Smooth muscle cell (in vitro differentiated cells): ENCODE measurements around the gene MAP6. TPM values are rescaled to one million over a fixed set of nuclear protein-coding genes. Genes with fewer than 3 reads are reported as not detected.

Experiments
- DNase-seq: peaks from one replicate; lab custom pipeline; 2025; ENCODE audit not compliant: unreplicated experiment; lab: John Stamatoyannopoulos, UW
- H2AFZ ChIP-seq: fragments of 200-600 bp; sonication (generic); 2 replicates; pipeline ENCODE4 v1.6.0; 2016; ENCODE audit warnings: antibody characterized with exemption, low read depth, mild to moderate bottlenecking
- H3F3A ChIP-seq: fragments of 200-600 bp; sonication (generic); 2 replicates; pipeline ENCODE4 v1.6.0; 2017; ENCODE audit warnings: antibody characterized with exemption, low read depth
- H3K27ac ChIP-seq: fragments of 200-600 bp; sonication (generic); 2 replicates; pipeline ENCODE4 v1.5.1; 2016; ENCODE audit warnings: low read depth, mild to moderate bottlenecking
- H3K27me3 ChIP-seq: fragments of 200-600 bp; sonication (generic); 2 replicates; pipeline ENCODE4 v1.6.1; 2016; ENCODE audit warnings: low read depth, mild to moderate bottlenecking
- H3K36me3 ChIP-seq: fragments of 200-600 bp; sonication (generic); 2 replicates; pipeline ENCODE4 v1.5.1; 2016; ENCODE audit warnings: low read depth
- H3K4me1 ChIP-seq: fragments of 200-600 bp; sonication (generic); 2 replicates; pipeline ENCODE4 v1.5.1; 2016; ENCODE audit warnings: low read depth
- H3K4me2 ChIP-seq: fragments of 200-600 bp; sonication (generic); 2 replicates; pipeline ENCODE4 v1.6.0; 2016; ENCODE audit warnings: mild to moderate bottlenecking
- H3K4me3 ChIP-seq: fragments of 200-600 bp; sonication (generic); 2 replicates; pipeline ENCODE4 v1.5.1; 2016; ENCODE audit warnings: mild to moderate bottlenecking
- H3K79me2 ChIP-seq: fragments of 200-600 bp; sonication (generic); 2 replicates; pipeline ENCODE4 v1.6.0; 2016; ENCODE audit warnings: low read depth, mild to moderate bottlenecking
- H3K9ac ChIP-seq: fragments of 200-600 bp; sonication (generic); 2 replicates; pipeline ENCODE4 v1.6.0; 2016; ENCODE audit warnings: low read depth
- H3K9me3 ChIP-seq: fragments of 200-600 bp; sonication (generic); replicated peaks from 2 replicates; pipeline ENCODE4 v1.5.1; 2016; ENCODE audit warnings: low read depth
- H4K20me1 ChIP-seq: fragments of 200-600 bp; sonication (generic); 2 replicates; pipeline ENCODE4 v1.6.0; 2016; ENCODE audit warnings: low read depth
- WGBS: methylation state at CpG from one replicate; pipeline ENCODE4 v1.1.7; 2016; ENCODE audit warnings: low lambda C conversion rate; 5-methylcytosine and 5-hydroxymethylcytosine counted together
- polyA plus RNA-seq: library from polyadenylated mRNA; unstranded; fragments of >200 nt; fragmentation: Nextera tagmentation; extraction: Ambion mirVana; gene quantifications from 2 replicates; pipeline ENCODE4 v1.2.1, GENCODE V29; 2016
- total RNA-seq: library from RNA; depleted of rRNA; stranded (reverse); fragments of >200 nt; gene quantifications from 2 replicates; pipeline ENCODE4 v1.2.3, GENCODE V29; 2014
- TF ChIP-seq, protein P1 (sequence below): fragments of 200-600 bp; sonication (generic); IDR thresholded peaks from 2 replicates; pipeline ENCODE4 v1.5.1; 2017; ENCODE audit warnings: borderline replicate concordance, mild to moderate bottlenecking, antibody characterized with exemption; ENCODE audit not compliant: insufficient read depth, poor library complexity, severe bottlenecking

Gene MAP6
- total and polyA plus RNA-seq, 2 experiments from 2014 or later, result 0.22 to 0.43 TPM

DNA sequence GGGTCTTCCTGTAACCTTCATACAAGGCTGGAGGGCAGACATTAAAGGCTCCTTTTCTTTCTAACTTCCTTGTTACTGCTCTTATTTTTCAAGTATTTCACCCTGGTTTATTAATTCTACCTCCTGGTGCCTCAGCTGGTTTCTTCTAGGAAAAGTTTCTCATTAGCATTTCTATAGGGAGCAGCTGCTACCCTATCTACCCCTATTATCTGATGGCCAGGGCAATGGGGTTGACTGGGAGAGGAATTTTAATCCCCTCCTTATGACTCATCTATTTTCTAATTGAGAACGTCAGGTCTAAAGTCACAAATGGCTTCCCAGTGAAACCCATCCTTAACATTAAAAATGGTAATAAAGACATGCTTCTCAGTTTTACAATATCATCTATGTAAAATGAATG, 5.0 kb downstream of the MAP6 start:
- TF ChIP-seq, protein P1, sequence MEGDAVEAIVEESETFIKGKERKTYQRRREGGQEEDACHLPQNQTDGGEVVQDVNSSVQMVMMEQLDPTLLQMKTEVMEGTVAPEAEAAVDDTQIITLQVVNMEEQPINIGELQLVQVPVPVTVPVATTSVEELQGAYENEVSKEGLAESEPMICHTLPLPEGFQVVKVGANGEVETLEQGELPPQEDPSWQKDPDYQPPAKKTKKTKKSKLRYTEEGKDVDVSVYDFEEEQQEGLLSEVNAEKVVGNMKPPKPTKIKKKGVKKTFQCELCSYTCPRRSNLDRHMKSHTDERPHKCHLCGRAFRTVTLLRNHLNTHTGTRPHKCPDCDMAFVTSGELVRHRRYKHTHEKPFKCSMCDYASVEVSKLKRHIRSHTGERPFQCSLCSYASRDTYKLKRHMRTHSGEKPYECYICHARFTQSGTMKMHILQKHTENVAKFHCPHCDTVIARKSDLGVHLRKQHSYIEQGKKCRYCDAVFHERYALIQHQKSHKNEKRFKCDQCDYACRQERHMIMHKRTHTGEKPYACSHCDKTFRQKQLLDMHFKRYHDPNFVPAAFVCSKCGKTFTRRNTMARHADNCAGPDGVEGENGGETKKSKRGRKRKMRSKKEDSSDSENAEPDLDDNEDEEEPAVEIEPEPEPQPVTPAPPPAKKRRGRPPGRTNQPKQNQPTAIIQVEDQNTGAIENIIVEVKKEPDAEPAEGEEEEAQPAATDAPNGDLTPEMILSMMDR, result no peak
- Histone ChIP-seq H3K36me3 (no peaks in the 10 kb centered on the region), H2AFZ (no peak overlapping the region), H3K4me1 (peaks cover 12% of the 10 kb centered on the region), H3K27ac (no peak overlapping the region), H3K4me2 (no peak overlapping the region), H3K9me3 (no peaks in the 10 kb centered on the region), H3K27me3 (peaks cover 71% of the 10 kb centered on the region), H4K20me1 (no peaks in the 10 kb centered on the region), H3K9ac (no peak overlapping the region), H3K79me2 (no peaks in the 10 kb centered on the region), H3F3A (no peaks in the 10 kb centered on the region), H3K4me3 (no peak overlapping the region)
- no peak for DNase-seq
- 3% methylated on average over 1 of the region's 1 CpG for WGBS

DNA sequence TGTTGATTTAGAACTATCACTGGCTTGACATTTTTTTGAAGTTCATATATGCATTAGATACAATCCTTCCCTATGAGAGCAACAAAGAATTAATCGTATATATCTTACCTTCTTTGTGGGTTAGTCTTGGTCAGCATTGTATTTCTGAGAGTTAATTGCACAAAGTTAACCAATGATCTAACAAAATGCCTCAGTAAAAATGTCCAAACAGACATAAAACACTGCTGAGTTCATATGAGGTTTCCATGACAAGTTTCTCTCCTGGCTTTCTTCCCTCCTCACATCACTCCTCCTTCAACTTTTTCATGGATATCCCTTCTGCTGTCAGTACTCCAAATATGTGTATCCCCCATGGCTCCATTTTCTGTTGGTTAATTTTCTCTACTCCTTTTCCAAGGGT, 9.0 kb downstream of the MAP6 start:
- Histone ChIP-seq H4K20me1 (no peaks in the 10 kb centered on the region), H3K9me3 (no peaks in the 10 kb centered on the region), H3K79me2 (no peaks in the 10 kb centered on the region), H3F3A (no peaks in the 10 kb centered on the region), H2AFZ (no peak overlapping the region), H3K4me3 (no peak overlapping the region), H3K4me2 (no peak overlapping the region), H3K4me1 (peaks cover 17% of the 10 kb centered on the region), H3K9ac (no peak overlapping the region), H3K27ac (no peak overlapping the region), H3K36me3 (no peaks in the 10 kb centered on the region), H3K27me3 (peaks cover 38% of the 10 kb centered on the region)
- TF ChIP-seq, protein P1, result no peak
- DNase-seq, result no peak
- WGBS, result 78% methylated on average over 1 of the region's 1 CpG

DNA sequence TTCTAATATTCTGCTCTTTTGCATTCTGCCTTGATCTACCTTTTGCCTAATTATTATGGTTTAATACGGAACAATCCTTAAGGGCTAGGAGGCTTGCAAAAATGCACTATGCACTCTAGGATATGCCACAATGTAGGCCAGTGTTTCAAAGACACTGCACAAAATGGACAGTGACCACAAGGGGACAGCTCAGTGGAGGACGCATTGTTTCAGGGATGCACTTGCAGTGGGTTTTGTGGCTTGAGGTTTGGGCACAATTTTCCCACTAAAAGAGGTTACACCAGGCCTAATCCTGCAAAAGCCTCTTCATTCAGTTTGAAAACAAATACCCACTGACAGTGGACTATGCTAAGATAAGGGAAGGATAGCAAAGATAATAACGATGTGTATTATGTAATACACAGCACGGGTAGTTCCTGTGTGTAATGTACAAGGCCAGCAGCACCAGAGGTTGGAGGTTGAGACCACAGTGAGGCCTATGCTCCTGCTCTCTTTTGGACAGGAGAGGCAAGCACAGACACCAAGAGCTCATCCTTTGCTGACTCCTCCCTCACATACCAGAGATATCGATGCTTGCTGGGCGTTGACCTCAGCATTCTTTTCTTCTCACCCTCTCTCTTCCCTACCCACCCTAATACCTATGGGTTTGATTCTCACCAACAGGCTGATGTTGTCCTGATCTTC, 12.7 kb downstream of the MAP6 start:
- no peak for DNase-seq
- no peak overlapping the region for H3K9ac ChIP-seq
- WGBS, result 62% methylated on average over 6 of the region's 6 CpGs

More for the DNA sequence above, 12.7 kb downstream of the MAP6 start:
- Histone ChIP-seq H4K20me1 (no peaks in the 10 kb centered on the region), H3K79me2 (no peaks in the 10 kb centered on the region), H3K4me2 (no peak overlapping the region), H2AFZ (no peak overlapping the region), H3K27me3 (peaks cover 14% of the 10 kb centered on the region), H3K4me1 (peaks cover 12% of the 10 kb centered on the region), H3F3A (no peaks in the 10 kb centered on the region), H3K4me3 (no peak overlapping the region), H3K27ac (no peak overlapping the region), H3K9me3 (no peaks in the 10 kb centered on the region), H3K36me3 (no peaks in the 10 kb centered on the region)
- TF ChIP-seq, protein P1, result no peak
